ENCODE data around the gene TCF4.

DNA sequence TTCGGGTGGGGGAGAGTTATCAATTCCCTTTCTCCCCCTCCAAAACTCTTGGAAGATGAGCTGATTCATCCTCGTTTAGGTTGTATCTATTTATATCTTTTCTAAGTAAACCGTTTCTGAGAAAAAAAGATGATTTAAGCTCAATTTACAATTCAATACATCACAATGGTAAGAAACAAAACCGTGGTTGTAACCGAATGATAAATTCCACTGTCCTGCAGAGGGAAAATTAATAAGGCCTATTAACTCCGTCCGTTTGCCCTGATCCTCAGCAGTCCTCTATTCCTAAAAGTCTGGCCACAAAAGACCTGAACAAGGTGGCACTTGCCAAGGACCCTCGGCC is 286.2 kb downstream of the TCF4 start:
- TF ChIP-seq, protein P1, sequence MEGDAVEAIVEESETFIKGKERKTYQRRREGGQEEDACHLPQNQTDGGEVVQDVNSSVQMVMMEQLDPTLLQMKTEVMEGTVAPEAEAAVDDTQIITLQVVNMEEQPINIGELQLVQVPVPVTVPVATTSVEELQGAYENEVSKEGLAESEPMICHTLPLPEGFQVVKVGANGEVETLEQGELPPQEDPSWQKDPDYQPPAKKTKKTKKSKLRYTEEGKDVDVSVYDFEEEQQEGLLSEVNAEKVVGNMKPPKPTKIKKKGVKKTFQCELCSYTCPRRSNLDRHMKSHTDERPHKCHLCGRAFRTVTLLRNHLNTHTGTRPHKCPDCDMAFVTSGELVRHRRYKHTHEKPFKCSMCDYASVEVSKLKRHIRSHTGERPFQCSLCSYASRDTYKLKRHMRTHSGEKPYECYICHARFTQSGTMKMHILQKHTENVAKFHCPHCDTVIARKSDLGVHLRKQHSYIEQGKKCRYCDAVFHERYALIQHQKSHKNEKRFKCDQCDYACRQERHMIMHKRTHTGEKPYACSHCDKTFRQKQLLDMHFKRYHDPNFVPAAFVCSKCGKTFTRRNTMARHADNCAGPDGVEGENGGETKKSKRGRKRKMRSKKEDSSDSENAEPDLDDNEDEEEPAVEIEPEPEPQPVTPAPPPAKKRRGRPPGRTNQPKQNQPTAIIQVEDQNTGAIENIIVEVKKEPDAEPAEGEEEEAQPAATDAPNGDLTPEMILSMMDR (IDR thresholded peaks at IDR 0.05), result no peak
- TF ChIP-seq POLR2A (IDR thresholded peaks at IDR 0.05), result no peak
